Activated naive CD4-positive, alpha-beta T cell treated with anti-CD3 and anti-CD28 coated beads, Interleukin-2, amount 50 U/mL, for 24 hours (primary cell): ENCODE measurements around the gene NEUROD1.
A peak's percentile ranks its signal among the peaks of the same experiment; 100 is the strongest.

Experiments
- H3K27ac Mint-ChIP-seq: one replicate; pipeline ENCODE4 v1.8.0; 2021; ENCODE audit warnings: mild to moderate bottlenecking, mixed read lengths
- H3K27me3 Mint-ChIP-seq: one replicate; pipeline ENCODE4 v1.8.0; 2021; ENCODE audit warnings: mixed read lengths
- H3K36me3 Mint-ChIP-seq: one replicate; pipeline ENCODE4 v1.8.0; 2021; ENCODE audit warnings: mixed read lengths
- H3K4me1 Mint-ChIP-seq: one replicate; pipeline ENCODE4 v1.8.0; 2021; ENCODE audit warnings: mixed read lengths
- H3K4me3 Mint-ChIP-seq: one replicate; pipeline ENCODE4 v1.8.0; 2021; ENCODE audit warnings: mild to moderate bottlenecking, mixed read lengths
- H3K9me3 Mint-ChIP-seq: one replicate; pipeline ENCODE4 v1.8.0; 2021; ENCODE audit warnings: mixed read lengths

The NEUROD1 gene

DNA sequence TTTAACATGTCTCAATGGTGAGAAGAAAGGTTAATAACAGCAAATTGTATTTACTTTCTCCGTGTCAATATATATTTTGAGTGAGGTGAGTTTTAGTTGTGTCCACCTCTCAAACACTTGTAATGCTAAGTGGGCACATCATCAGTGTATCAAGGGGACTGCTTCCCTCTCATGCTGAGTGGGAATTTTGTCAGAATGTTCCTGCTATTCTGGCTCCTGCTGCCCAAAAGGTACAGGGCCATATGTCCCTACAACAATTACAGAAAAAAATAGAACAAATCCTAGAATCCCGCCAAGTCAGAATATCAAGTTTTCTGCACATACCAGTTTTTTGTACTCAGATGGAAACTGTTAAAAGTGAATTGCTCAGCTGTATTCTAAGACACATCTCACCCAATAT lies 18.0 kb downstream of the NEUROD1 start:
- Mint-ChIP-seq H3K4me1 (peaks cover under 1% of the 10 kb centered on the region), H3K9me3 (peaks cover 6% of the 10 kb centered on the region), H3K27me3 (peaks cover 30% of the 10 kb centered on the region), H3K36me3 (no peaks in the 10 kb centered on the region), H3K4me3 (no peak overlapping the region), H3K27ac (no peak overlapping the region)

DNA sequence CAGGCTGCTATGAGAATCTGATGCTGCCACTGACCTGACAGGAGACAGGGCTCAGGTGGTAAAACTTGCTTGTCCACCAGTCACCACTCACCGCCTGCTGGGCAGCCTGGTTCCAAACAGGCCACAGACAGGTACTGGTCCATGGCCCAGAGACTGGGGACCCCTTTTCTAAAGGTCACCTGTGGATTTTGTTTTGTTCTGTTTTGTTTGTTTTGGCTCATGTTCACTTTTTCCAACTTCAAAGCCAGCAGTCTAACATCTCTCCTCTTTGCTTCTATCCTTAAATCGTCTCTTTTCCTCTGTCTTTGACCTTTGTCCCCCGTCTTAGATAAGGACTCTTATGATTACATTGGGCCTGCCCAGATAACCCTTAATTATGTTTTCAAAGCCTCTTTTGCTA lies 20.1 kb downstream of the NEUROD1 start:
- Mint-ChIP-seq H3K27me3 (peaks cover 29% of the 10 kb centered on the region), H3K4me3 (no peak overlapping the region)

DNA sequence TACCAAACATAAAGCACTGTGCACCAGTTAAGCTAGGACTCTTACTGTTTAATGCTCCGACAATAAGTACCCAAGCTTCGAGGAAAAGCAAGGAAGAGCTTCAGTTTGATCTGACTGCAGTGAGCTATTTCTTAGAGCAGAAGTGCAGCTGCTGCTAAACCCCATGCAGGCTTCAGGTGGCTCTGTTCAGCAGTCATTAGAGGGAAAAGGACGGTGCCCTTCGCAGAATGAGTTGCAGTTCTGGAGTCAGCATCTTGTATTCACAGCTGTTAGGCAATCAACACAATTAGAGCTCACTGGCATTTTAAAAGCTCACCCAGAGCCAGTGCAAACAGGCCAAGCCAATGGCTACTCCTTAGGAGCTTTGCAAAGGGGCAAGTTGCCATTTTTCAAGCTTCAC lies 21.9 kb downstream of the NEUROD1 start:
- Mint-ChIP-seq H3K27ac (no peak overlapping the region), H3K4me1 (peaks cover 11% of the 10 kb centered on the region), H3K27me3 (peaks cover 37% of the 10 kb centered on the region), H3K9me3 (no peaks in the 10 kb centered on the region), H3K36me3 (no peaks in the 10 kb centered on the region), H3K4me3 (no peak overlapping the region)

More for the DNA sequence above, 20.1 kb downstream of the NEUROD1 start:
- peaks cover 11% of the 10 kb centered on the region for H3K4me1 Mint-ChIP-seq
- no peaks in the 10 kb centered on the region for H3K9me3 Mint-ChIP-seq
- no peak overlapping the region for H3K27ac Mint-ChIP-seq
- no peaks in the 10 kb centered on the region for H3K36me3 Mint-ChIP-seq

DNA sequence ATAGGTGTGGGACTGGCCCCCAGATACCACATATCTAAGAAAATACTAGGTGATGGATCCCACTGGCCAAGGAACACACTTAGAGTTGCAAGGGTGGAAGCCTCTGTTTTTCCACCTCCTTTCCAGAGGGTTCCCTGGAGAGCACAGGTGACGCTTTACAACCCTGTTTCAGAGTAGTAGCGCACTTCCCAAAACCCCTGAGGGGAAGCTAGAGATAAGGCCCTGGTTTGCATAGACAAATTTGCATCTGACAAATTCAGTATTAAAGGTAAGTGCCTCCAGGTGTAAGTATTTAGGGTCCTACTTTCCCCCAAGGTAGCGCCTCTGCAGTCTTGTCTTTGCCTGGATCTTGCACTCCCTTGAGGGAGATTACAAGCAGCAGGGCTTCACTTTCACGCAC lies 22.9 kb downstream of the NEUROD1 start:
- Mint-ChIP-seq H3K4me3 (peak overlapping the region; percentile 70), H3K9me3 (no peaks in the 10 kb centered on the region), H3K27ac (no peak overlapping the region), H3K4me1 (peaks cover 11% of the 10 kb centered on the region), H3K27me3 (peaks cover 42% of the 10 kb centered on the region), H3K36me3 (no peaks in the 10 kb centered on the region)

DNA sequence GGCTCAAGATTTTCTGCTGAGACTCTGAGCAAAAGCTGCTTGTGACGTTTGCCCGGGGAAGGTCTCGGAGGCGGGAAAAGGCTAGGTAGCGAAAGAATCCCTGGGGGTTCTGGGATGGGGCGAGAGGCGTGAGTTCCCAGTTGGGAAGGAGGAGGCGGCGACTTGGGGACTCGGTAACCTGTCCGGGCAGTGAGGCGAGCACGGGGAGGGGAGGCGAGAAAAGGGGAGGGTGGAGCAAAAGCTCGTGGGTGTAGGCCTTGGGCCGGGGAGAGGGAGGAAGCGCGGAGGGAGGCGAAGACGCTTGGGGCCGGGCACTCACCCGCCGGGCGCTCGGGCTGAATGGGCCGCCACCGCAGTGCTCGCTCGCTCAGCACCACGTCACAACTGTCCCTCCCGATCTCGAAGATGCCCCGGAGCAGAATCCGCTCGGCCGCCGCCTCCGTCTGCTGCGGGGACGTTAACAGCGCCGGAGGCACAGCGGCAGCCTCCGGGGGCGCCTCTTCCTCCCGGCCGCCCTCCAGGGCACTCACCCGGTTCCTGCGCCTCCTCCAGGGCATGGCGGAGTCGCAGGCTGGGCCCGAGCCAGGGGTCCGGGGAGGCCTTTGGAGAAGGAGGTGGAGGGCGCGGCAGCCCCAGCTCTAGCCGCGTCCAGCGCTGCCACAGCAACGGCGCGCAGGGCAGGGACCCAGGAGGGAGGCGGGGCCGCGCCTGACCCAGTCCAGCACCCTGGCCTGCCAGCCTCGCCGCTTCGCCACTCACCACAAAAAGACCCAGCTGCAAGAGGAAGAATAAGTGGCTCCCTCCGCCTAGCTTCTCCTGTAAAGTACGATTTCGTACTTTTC lies 23.6 kb downstream of the NEUROD1 start, which contains the start of gene CERKL:
Gene CERKL, minus strand, starts transcription at position 656 of the 842 bp plus-strand sequence. Its CDS starts 99 bp downstream, at position 557.
- Mint-ChIP-seq H3K36me3 (no peaks in the 10 kb centered on the region), H3K27ac (no peak within 1 kb of the TSS), H3K4me3 (peak within 1 kb of the TSS; percentile 70), H3K4me1 (peaks cover 11% of the 10 kb centered on the region), H3K27me3 (peaks cover 43% of the 10 kb centered on the region), H3K9me3 (no peaks in the 10 kb centered on the region)

DNA sequence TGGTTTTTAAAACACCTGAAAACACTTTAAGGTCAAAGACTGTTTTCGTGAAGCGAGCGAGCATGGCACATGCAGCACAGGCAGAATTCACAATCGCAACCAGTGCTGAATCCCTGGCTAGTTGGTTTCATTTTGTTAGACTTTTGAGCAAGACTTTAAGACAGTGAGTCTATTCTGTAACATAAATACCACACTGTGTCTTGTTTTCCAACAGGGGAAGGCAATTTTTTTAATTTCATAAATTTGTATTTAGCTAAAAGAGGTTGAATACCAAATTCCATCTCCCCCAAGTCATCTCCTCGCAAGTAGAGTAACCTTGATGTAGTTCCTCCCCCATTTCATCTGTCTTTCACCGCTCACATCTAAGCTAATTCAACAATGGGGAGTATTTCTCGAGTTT lies 24.8 kb downstream of the NEUROD1 start:
- Mint-ChIP-seq H3K27me3 (peaks cover 43% of the 10 kb centered on the region), H3K9me3 (no peaks in the 10 kb centered on the region), H3K4me3 (no peak overlapping the region), H3K36me3 (no peaks in the 10 kb centered on the region), H3K4me1 (peaks cover 11% of the 10 kb centered on the region), H3K27ac (no peak overlapping the region)

DNA sequence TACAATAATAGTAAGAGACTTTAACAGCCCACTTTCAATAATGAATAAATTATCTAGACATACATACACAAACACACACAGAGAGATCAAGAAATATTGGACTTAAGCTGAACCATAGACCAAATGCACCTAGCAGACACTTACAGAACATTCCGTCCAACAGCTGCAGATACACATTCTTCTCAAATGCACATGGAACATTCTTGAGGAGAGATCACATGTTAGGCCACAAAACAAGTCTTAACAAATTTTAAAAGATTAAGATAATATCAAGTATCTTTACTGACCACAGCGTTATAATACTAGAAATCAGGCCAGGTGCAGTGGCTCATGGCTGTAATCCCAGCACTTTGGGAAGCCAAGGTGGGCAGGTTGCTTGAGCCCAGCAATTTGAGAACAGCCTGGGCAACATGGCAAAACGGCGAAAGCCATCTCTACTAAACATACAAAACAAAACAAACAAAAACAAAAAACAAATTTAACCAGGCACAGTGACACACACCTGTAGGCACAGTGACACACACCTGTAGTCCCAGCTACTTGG lies 30.8 kb downstream of the NEUROD1 start:
- no peak overlapping the region for H3K4me3 Mint-ChIP-seq
- no peaks in the 10 kb centered on the region for H3K36me3 Mint-ChIP-seq
- H3K4me1 Mint-ChIP-seq: no peaks in the 10 kb centered on the region
- peaks cover 25% of the 10 kb centered on the region for H3K27me3 Mint-ChIP-seq
- no peaks in the 10 kb centered on the region for H3K9me3 Mint-ChIP-seq
- no peak overlapping the region for H3K27ac Mint-ChIP-seq

DNA sequence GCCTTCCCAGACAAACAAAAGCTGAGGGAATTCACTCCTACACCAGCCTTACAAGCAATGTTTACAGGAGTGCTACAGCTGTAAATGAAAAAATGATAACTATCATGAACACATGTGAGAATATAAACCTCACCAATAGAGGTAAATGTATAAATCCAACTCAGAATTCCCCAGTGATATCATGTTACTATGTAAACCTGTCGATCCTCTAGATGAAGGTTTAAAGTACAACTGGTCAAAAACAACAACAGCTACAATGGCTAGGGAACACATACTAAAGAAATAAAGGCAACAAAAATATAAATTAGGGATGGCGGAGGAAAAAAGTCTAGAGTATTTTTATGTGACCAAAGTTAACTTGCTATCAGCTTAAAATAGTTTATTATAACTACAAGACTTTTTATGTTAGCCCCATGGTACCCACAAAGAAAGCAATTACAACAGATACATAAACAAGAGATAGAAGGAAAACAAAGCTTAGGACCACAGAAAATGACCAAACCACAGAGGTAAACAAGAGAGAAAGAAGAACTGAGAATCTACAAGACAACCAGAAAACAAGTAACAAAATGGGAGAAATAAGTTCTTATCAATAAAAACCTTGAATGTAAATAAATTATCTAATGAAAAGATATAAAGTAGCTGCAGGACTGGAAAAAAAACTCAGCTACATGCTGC lies 31.7 kb downstream of the NEUROD1 start:
- Mint-ChIP-seq H3K27me3 (peaks cover 25% of the 10 kb centered on the region), H3K4me3 (no peak overlapping the region), H3K27ac (no peak overlapping the region), H3K36me3 (no peaks in the 10 kb centered on the region), H3K4me1 (no peaks in the 10 kb centered on the region), H3K9me3 (no peaks in the 10 kb centered on the region)

DNA sequence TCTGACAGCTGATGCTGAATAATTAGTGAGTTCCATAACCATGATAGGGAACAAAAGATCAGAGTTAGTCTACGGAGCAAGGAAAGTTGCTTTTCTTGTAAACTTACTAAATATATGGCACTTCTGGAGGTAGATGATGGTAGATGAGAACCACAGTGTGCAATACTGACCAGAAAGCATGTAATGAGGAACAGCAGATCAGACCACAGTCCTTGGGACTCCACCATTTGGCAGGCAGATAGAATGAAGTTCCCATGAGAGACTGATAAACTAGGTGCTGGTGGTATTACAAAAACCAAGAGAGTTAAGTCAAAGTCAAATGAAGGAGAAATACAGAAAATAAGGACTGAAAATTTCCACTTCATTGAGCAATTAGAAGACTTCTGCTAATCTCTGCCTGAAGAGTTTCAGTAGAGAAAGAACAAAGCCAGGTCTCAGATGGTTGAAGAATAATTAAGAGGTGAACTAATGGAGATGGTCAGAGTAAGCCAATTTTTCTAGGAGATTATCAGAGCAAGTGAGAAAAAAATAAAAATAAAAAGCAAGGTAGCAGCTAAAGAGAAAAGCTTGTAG lies 33.8 kb downstream of the NEUROD1 start:
- Mint-ChIP-seq H3K36me3 (no peaks in the 10 kb centered on the region), H3K27ac (no peak overlapping the region), H3K4me3 (no peak overlapping the region), H3K4me1 (no peaks in the 10 kb centered on the region), H3K27me3 (peaks cover 19% of the 10 kb centered on the region), H3K9me3 (no peaks in the 10 kb centered on the region)

DNA sequence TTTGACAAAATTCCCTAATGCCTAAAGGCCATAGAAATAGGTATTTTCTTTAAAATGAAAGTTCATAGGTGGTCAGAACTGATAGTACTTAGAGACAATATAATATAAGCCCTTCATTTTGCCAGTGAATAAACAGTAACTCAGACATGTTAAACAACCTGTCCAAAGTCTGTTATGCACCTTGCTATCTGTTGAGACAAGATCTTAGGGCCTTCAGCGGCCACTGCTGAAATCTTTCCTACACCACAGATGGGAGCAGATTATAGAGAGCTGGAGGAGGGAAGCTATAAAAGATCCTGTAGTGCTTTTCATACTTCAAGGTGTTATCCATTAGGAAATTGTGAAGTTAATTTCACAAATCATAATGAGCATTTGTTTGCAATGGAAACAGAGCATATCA lies 37.2 kb downstream of the NEUROD1 start:
- H3K27me3 Mint-ChIP-seq: peaks cover 15% of the 10 kb centered on the region
- no peaks in the 10 kb centered on the region for H3K4me1 Mint-ChIP-seq
- no peaks in the 10 kb centered on the region for H3K9me3 Mint-ChIP-seq

DNA sequence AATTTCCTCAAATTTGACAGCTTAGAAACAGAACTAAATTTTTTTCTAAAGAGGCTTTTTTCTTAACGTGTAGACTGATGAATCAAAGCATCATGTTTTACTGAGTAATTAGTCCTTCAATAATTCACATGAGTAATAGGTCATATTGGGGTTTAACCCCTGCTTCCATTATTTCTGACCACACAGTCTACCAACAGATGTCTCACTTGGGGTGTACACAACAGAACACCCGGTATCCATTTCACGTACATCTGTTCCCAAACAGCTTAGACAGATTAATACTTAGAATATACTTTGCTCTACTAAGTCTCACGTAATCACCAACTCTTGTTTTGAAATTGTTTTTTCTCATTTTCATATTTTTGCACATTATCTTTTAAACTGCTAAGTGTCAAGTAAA lies 38.2 kb downstream of the NEUROD1 start:
- Mint-ChIP-seq H3K4me3 (no peak overlapping the region), H3K27ac (no peak overlapping the region), H3K27me3 (peaks cover 12% of the 10 kb centered on the region), H3K36me3 (no peaks in the 10 kb centered on the region), H3K4me1 (no peaks in the 10 kb centered on the region), H3K9me3 (no peaks in the 10 kb centered on the region)

More for the DNA sequence above, 37.2 kb downstream of the NEUROD1 start:
- no peaks in the 10 kb centered on the region for H3K36me3 Mint-ChIP-seq
- H3K4me3 Mint-ChIP-seq: no peak overlapping the region
- H3K27ac Mint-ChIP-seq: no peak overlapping the region

DNA sequence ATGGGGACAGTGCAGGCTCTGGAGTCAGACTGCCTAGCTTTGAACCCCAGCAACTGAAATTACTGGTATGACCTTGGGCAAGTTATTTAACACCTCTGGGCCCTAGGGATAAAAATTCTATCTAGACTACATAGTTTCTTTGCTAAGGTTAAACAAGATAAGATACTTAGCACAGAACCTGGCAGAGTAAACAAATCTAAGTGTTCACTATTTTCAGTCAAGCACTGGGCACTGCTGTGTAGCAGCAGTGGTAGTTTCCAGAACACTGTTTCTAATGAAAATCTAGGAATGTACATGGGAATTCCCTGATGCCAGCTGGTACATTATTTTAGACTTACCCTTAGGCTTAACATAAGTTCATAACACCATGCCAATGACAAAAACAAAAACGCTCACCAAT lies 40.6 kb downstream of the NEUROD1 start:
- H3K36me3 Mint-ChIP-seq: no peaks in the 10 kb centered on the region
- H3K9me3 Mint-ChIP-seq: no peaks in the 10 kb centered on the region
- H3K27me3 Mint-ChIP-seq: peaks cover 3% of the 10 kb centered on the region
- H3K4me3 Mint-ChIP-seq: no peak overlapping the region
- H3K27ac Mint-ChIP-seq: no peak overlapping the region
- no peaks in the 10 kb centered on the region for H3K4me1 Mint-ChIP-seq

DNA sequence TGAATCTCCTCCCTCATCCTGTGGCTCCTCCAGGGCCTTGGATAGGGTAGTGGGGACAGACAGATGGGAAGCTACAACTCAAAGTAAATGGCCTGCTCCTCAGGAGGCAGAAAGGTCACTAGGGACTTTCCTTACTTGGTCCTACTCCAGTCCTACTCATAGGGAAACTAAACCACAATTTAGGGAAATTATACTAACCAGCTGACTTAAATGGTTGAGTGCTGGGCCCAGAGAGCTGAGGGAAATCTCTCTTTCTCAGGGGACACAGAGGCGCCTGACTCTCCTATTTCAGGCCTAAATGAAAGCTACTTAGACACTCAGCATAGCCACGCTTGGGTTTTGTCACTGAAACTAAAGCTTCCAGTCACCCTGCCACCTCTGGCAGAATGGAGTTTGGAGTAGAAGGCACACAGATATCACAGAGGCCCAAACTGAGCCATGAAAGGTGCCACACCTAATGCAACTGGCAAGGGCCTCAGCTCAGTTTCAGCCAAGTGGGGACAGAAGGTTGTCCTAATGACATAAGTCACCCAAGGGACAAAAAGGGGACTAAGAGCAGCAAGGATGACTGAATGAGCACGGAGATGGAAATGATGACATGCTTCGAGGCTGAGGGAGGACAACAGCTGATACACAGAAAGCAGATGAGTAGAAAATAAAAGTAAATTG lies 47.5 kb downstream of the NEUROD1 start:
- no peaks in the 10 kb centered on the region for H3K9me3 Mint-ChIP-seq
- H3K36me3 Mint-ChIP-seq: no peaks in the 10 kb centered on the region
- no peak overlapping the region for H3K4me3 Mint-ChIP-seq
- no peaks in the 10 kb centered on the region for H3K4me1 Mint-ChIP-seq
- peaks cover 4% of the 10 kb centered on the region for H3K27me3 Mint-ChIP-seq
- H3K27ac Mint-ChIP-seq: no peak overlapping the region

DNA sequence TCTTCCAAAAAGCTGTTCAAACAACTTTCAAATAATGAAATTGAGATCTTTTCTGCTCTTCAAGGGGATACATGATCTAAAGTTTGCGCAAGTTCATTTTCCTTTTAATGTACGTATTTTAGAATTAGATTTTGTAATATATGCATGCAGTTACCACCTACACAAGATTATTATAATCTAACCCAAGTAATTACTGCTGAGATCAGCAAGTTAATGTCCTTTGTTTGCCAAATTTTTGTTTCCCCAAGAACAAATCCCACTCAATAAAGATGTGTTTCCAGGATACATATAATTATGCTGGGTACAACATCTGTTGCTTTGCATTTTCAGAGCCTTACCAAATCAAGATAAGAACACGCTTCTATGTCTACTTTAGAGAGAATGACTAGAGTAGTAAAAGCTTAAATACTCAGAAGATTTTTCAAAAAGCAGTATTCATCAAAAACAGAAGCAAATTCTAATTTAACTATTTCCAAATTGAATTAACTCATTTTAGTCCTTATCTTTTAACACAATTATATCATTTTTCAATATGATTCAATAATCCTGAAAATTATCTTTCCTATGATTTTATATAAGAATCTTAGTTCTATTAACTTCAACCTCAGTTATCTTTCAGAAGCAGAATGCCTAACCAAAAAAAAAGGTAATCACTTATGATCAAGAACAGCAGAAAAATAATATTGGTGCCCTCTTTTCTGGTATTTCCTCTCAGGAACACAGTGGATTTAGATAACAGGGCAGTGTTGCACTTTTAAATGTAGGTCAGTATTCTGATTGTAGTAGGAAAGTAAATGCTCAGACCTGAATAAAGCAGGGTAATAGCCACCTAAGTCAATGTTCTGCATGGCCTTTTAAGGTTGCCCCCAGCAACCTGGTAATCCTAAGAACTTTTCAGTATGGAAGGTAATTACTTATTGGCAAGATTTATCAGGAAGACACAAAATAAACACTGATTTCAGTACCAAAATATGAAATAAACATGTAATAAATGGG lies 51.4 kb downstream of the NEUROD1 start:
- Mint-ChIP-seq H3K27me3 (peaks cover 6% of the 10 kb centered on the region), H3K4me3 (no peak overlapping the region), H3K36me3 (peaks cover 2% of the 10 kb centered on the region), H3K4me1 (no peaks in the 10 kb centered on the region), H3K27ac (no peak overlapping the region), H3K9me3 (no peaks in the 10 kb centered on the region)
